GM12892 (cell line): ENCODE measurements around the gene COL4A1.

Source experiments
- POLR2A ChIP-seq: IDR thresholded peaks from 2 replicates; pipeline ENCODE4 v1.6.1; 2011; ENCODE audit warnings: low read depth, low read length, control low read depth
- TAF1 ChIP-seq: IDR thresholded peaks from 2 replicates; pipeline ENCODE4 v1.6.1; 2011; ENCODE audit warnings: low read depth, mild to moderate bottlenecking, control low read depth, low read length, borderline replicate concordance

DNA sequence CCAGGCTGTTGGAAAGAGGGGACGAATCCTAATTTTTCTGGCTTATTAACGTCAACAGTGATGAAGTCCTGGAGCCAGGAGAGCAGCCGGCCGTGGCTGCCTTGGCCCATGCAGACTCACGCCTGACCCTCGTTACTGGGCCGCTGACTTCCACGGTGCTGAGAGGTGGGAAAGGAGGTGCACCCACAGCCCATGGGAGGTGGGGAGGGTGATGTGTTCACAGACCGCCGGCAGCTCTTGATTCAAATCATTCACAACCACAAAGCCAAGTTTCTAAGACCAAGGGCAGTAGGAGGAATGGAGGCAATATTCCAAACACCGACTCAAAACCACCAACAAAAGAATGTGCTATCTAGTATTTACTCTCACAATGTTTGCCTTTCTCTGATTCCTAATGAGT is 24.4 kb upstream of the COL4A1 start:
- TF ChIP-seq TAF1 = no peak
- no peak for TF ChIP-seq POLR2A
